Uterus (tissue), 4 donors: ENCODE measurements around the gene PELI2. TPM values are rescaled to one million over a fixed set of nuclear protein-coding genes. Genes with fewer than 3 reads are reported as not detected.

Experiments used
- DNase-seq, 2 donors: peaks; one replicate each; pipeline ENCODE4 v3.0.0-alpha.2; 2019 to 2020
- H3K27ac ChIP-seq, 2 donors: fragments of 200-600 bp; sonication (generic); 1 replicate in 1 of 2; 2 replicates in 1 of 2; pipeline ENCODE4 v1.5.1; 2016 to 2018
- H3K27me3 ChIP-seq, 2 donors: fragments of 200-600 bp; sonication (generic); one replicate each; pipeline ENCODE4 v1.5.1; 2018 to 2019; ENCODE audit warnings: control low read depth in 1 of 2
- H3K36me3 ChIP-seq, 2 donors: fragments of 200-600 bp; sonication (generic); one replicate each; pipeline ENCODE4 v1.5.1; 2019; ENCODE audit warnings: control low read depth in 1 of 2
- H3K4me1 ChIP-seq, 2 donors: fragments of 200-600 bp; sonication (generic); one replicate each; pipeline ENCODE4 v1.5.1; 2018 to 2019; ENCODE audit warnings: control low read depth in 1 of 2
- H3K4me3 ChIP-seq, 2 donors: fragments of 200-600 bp; sonication (generic); 1 replicate in 1 of 2; 2 replicates in 1 of 2; pipeline ENCODE4 v1.5.1; 2018 to 2019; ENCODE audit warnings: mild to moderate bottlenecking in 1 of 2
- H3K9me3 ChIP-seq, 2 donors: fragments of 200-600 bp; sonication (generic); one replicate each; pipeline ENCODE4 v1.5.1; 2019; ENCODE audit warnings: control low read depth in 1 of 2
- CTCF ChIP-seq, 4 experiments: fragments of 200-600 bp in 2 of 4; fragments of 450-650 bp in 2 of 4; sonication (generic) in 2 of 4; IDR thresholded peaks; one replicate each; pipeline ENCODE4 v1.5.1; 2016 to 2019; ENCODE audit warnings: antibody characterized with exemption in 4 of 4, mild to moderate bottlenecking in 2 of 4, moderate library complexity in 1 of 4
- POLR2A ChIP-seq, 2 donors: fragments of 450-650 bp; IDR thresholded peaks; one replicate each; pipeline ENCODE4 v1.6.1; 2016; ENCODE audit warnings: antibody characterized with exemption in 2 of 2, mild to moderate bottlenecking in 1 of 2, moderate library complexity in 1 of 2
- intact Hi-C: fragments of 100-400 bp; cut with DNase I; formaldehyde crosslinking; loops from one replicate; pipeline ENCODE4 v1.15.1; 2023; ENCODE audit warnings: low total_unique reads
- total RNA-seq, 4 donors: library from RNA; depleted of rRNA in 3 of 4; stranded (reverse); fragments of >200 nt in 3 of 4; gene quantifications; one replicate each; pipeline versions ENCODE4 v1.1.0 to v1.2.4, GENCODE V29; 2014 to 2023
- donor health status: DM: yes; HTN: yes; CAD: no.

The PELI2 gene
- total RNA-seq, 4 donors from 2014 or later: 15.6 to 24.3 (median 17.0) TPM

GRCh38 chr14:56247495-56248200 lies 129.4 kb downstream of the PELI2 start:
- TF ChIP-seq POLR2A (IDR thresholded peaks at IDR 0.05) (no peak), CTCF (IDR thresholded peaks at IDR 0.05) (no peak)
- DNase-seq: no peak
- Histone ChIP-seq H3K4me1 (no peaks in the 10 kb centered on the region), H3K27me3 (no peaks in the 10 kb centered on the region), H3K36me3 (no peaks in the 10 kb centered on the region), H3K27ac (no peak overlapping the region), H3K9me3 (no peaks in the 10 kb centered on the region), H3K4me3 (no peak overlapping the region)
- intact Hi-C loops: no loop called here

GRCh38 chr14:56248442-56248841 lies 130.2 kb downstream of the PELI2 start:
- Histone ChIP-seq H3K4me3 (no peak overlapping the region), H3K36me3 (no peaks in the 10 kb centered on the region), H3K27me3 (no peaks in the 10 kb centered on the region), H3K27ac (no peak overlapping the region), H3K9me3 (no peaks in the 10 kb centered on the region), H3K4me1 (no peaks in the 10 kb centered on the region)
- TF ChIP-seq CTCF (IDR thresholded peaks at IDR 0.05) (no peak), POLR2A (IDR thresholded peaks at IDR 0.05) (no peak)
- intact Hi-C loops: no loop called here
- DNase-seq: no peak

GRCh38 chr14:56261046-56261445 lies 142.8 kb downstream of the PELI2 start:
- no peak overlapping the region for H3K4me3 ChIP-seq
- no peaks in the 10 kb centered on the region for H3K36me3 ChIP-seq
- TF ChIP-seq CTCF (IDR thresholded peaks at IDR 0.05): no peak
- no peak for TF ChIP-seq POLR2A (IDR thresholded peaks at IDR 0.05)

GRCh38 chr14:56262530-56262929 lies 144.3 kb downstream of the PELI2 start:
- TF ChIP-seq CTCF (IDR thresholded peaks at IDR 0.05): no peak
- no peak for TF ChIP-seq POLR2A (IDR thresholded peaks at IDR 0.05)
- Histone ChIP-seq H3K27me3 (no peaks in the 10 kb centered on the region), H3K36me3 (no peaks in the 10 kb centered on the region), H3K27ac (no peak overlapping the region), H3K4me3 (no peak overlapping the region), H3K9me3 (no peaks in the 10 kb centered on the region), H3K4me1 (no peaks in the 10 kb centered on the region)
- no peak for DNase-seq
- intact Hi-C loops: no loop called here

More at GRCh38 chr14:56261046-56261445, 142.8 kb downstream of the PELI2 start:
- Histone ChIP-seq H3K4me1 (no peaks in the 10 kb centered on the region), H3K27ac (no peak overlapping the region), H3K27me3 (no peaks in the 10 kb centered on the region), H3K9me3 (no peaks in the 10 kb centered on the region)
- DNase-seq: no peak
- intact Hi-C loops: no loop called here

GRCh38 chr14:56268039-56268438 lies 149.8 kb downstream of the PELI2 start:
- H3K27me3 ChIP-seq: no peaks in the 10 kb centered on the region
- no peak for TF ChIP-seq POLR2A (IDR thresholded peaks at IDR 0.05)
- TF ChIP-seq CTCF (IDR thresholded peaks at IDR 0.05): no peak
- no peaks in the 10 kb centered on the region for H3K36me3 ChIP-seq
- intact Hi-C loops: no loop called here
- H3K9me3 ChIP-seq: no peaks in the 10 kb centered on the region
- H3K4me3 ChIP-seq: no peak overlapping the region
- DNase-seq: no peak
- no peaks in the 10 kb centered on the region for H3K4me1 ChIP-seq
- no peak overlapping the region for H3K27ac ChIP-seq
